SU-DHL-6 (cell line): ENCODE results near the gene ZNF800.
A peak's percentile ranks its signal among the peaks of the same experiment; 100 is the strongest.

Experiments
- H2AFZ ChIP-seq: fragments of 200-600 bp; sonication (generic); 2 replicates; pipeline ENCODE4 v1.6.1; 2014; ENCODE audit warnings: low read depth, mild to moderate bottlenecking, moderate library complexity, mixed read lengths, antibody characterized with exemption, low read length; ENCODE audit not compliant: severe bottlenecking
- H3F3A ChIP-seq: fragments of 200-600 bp; shearing (Covaris generic); 2 replicates; pipeline ENCODE4 v1.6.0; 2016; ENCODE audit warnings: antibody characterized with exemption, mild to moderate bottlenecking; ENCODE audit not compliant: insufficient read depth
- H3K27ac ChIP-seq: fragments of 200-600 bp; sonication (generic); 2 replicates; pipeline ENCODE4 v1.5.1; 2016; ENCODE audit warnings: low read depth, mild to moderate bottlenecking, low read length, moderate library complexity, mixed read lengths
- H3K27me3 ChIP-seq: fragments of 200-600 bp; sonication (generic), shearing (Covaris generic); 2 replicates; pipeline ENCODE4 v1.6.0; 2014; ENCODE audit warnings: mild to moderate bottlenecking, low read length
- H3K36me3 ChIP-seq: fragments of 200-600 bp; sonication (generic); 2 replicates; pipeline ENCODE4 v1.6.1; 2014; ENCODE audit warnings: mild to moderate bottlenecking, low read length, mixed read lengths
- H3K4me2 ChIP-seq: fragments of 300-600, 200-600 bp; shearing (Covaris generic), sonication (generic); 2 replicates; pipeline ENCODE4 v1.6.0; 2014; ENCODE audit warnings: low read length, low read depth, mild to moderate bottlenecking; ENCODE audit not compliant: poor library complexity, severe bottlenecking
- H3K4me3 ChIP-seq: fragments of 200-600 bp; sonication (generic); 2 replicates; pipeline ENCODE4 v1.5.1; 2014; ENCODE audit warnings: antibody characterized with exemption, low read length, mild to moderate bottlenecking, mixed read lengths; ENCODE audit not compliant: insufficient read depth, poor library complexity, severe bottlenecking
- H3K79me2 ChIP-seq: fragments of 200-600 bp; sonication (generic); 2 replicates; pipeline ENCODE4 v1.6.1; 2014; ENCODE audit warnings: mild to moderate bottlenecking, low read length, moderate library complexity; ENCODE audit not compliant: insufficient read depth
- H3K9ac ChIP-seq: fragments of 200-600 bp; sonication (generic); 2 replicates; pipeline ENCODE4 v1.7.0; 2014; ENCODE audit warnings: mild to moderate bottlenecking, low read length
- H3K9me2 ChIP-seq: fragments of 200-600 bp; sonication (generic); replicated peaks from 2 replicates; pipeline ENCODE4 v1.6.1; 2014; ENCODE audit warnings: low read length; ENCODE audit not compliant: insufficient read depth
- H3K9me3 ChIP-seq: fragments of 200-600 bp; sonication (generic); 2 replicates; pipeline ENCODE4 v1.6.1; 2014; ENCODE audit warnings: low read length, mixed read lengths; ENCODE audit not compliant: insufficient read depth
- H4K20me1 ChIP-seq: fragments of 200-600 bp; sonication (generic); 2 replicates; pipeline ENCODE4 v1.6.1; 2014; ENCODE audit warnings: low read depth, mild to moderate bottlenecking, antibody characterized with exemption, low read length, moderate library complexity, mixed read lengths
- CTCF ChIP-seq: fragments of 200-600 bp; sonication (generic); IDR thresholded peaks from one replicate; pipeline ENCODE4 v1.5.1; 2017; ENCODE audit warnings: antibody characterized with exemption, mild to moderate bottlenecking, low read length, moderate library complexity; ENCODE audit not compliant: insufficient read depth, poor library complexity, severe bottlenecking
- EZH2phosphoT487 ChIP-seq: fragments of 200-600 bp; sonication (generic), shearing (Covaris generic); conservative IDR thresholded peaks from 2 replicates; pipeline ENCODE4 v1.6.1; 2018; ENCODE audit warnings: mild to moderate bottlenecking, antibody characterized with exemption, low read length, moderate library complexity, mixed read lengths

Gene ZNF800

GRCh38 chr7:127348247-127348631, 44.3 kb downstream of the ZNF800 start:
- H4K20me1 ChIP-seq = 0 out of 2 replicates have a peak, but pooled peaks cover 4% of the 10 kb centered on the region
- H2AFZ ChIP-seq = no peak overlapping the region
- H3K27ac ChIP-seq = no peak overlapping the region
- peaks cover 27% of the 10 kb centered on the region for H3F3A ChIP-seq
- H3K27me3 ChIP-seq = no peaks in the 10 kb centered on the region
- peak overlapping the region; percentile 43 for H3K4me3 ChIP-seq
- H3K36me3 ChIP-seq = no peaks in the 10 kb centered on the region
- peak overlapping the region; percentile 34; the same call in 1 of the 2 replicates for H3K9ac ChIP-seq
- peak overlapping the region; percentile 59 for H3K4me2 ChIP-seq
- H3K79me2 ChIP-seq = no peaks in the 10 kb centered on the region
- no peaks in the 10 kb centered on the region for H3K9me3 ChIP-seq
- no peak for TF ChIP-seq EZH2phosphoT487
- no peak for TF ChIP-seq CTCF
- H3K9me2 ChIP-seq = no peaks in the 10 kb centered on the region

- H3K9me2 ChIP-seq = no peaks in the 10 kb centered on the region
- H3K9ac ChIP-seq = peak overlapping the region; percentile 34; the same call in 1 of the 2 replicates
- H3K27me3 ChIP-seq = no peaks in the 10 kb centered on the region
- H3K36me3 ChIP-seq = no peaks in the 10 kb centered on the region
- H3F3A ChIP-seq = peaks cover 26% of the 10 kb centered on the region
- H3K4me2 ChIP-seq = peak overlapping the region; percentile 59
- H2AFZ ChIP-seq = no peak overlapping the region
- no peaks in the 10 kb centered on the region for H3K9me3 ChIP-seq
- H4K20me1 ChIP-seq = 0 out of 2 replicates have a peak, but pooled peaks cover 4% of the 10 kb centered on the region
- no peaks in the 10 kb centered on the region for H3K79me2 ChIP-seq
- H3K27ac ChIP-seq = no peak overlapping the region
- peak overlapping the region; percentile 43 for H3K4me3 ChIP-seq
- TF ChIP-seq EZH2phosphoT487 (no peak), CTCF (peak; percentile 34)
These were observed 44.8 kb downstream of the ZNF800 start for GRCh38 chr7:127347567-127348246.

GRCh38 chr7:127346575-127347256, 45.8 kb downstream of the ZNF800 start:
- no peaks in the 10 kb centered on the region for H3K36me3 ChIP-seq
- H3K9me3 ChIP-seq = no peaks in the 10 kb centered on the region
- no peak overlapping the region for H3K27ac ChIP-seq
- peaks cover 26% of the 10 kb centered on the region for H3F3A ChIP-seq
- H3K79me2 ChIP-seq = no peaks in the 10 kb centered on the region
- H2AFZ ChIP-seq = no peak overlapping the region
- no peak overlapping the region for H3K9ac ChIP-seq
- no peaks in the 10 kb centered on the region for H3K9me2 ChIP-seq
- 0 out of 2 replicates have a peak, but pooled peaks cover 4% of the 10 kb centered on the region for H4K20me1 ChIP-seq
- TF ChIP-seq CTCF (no peak), EZH2phosphoT487 (no peak)
- H3K4me3 ChIP-seq = no peak overlapping the region
- no peaks in the 10 kb centered on the region for H3K27me3 ChIP-seq
- H3K4me2 ChIP-seq = no peak overlapping the region
